Measurements from ENCODE around the gene DCLK3.

DCLK3 gene

GRCh38 chr3:36707623-36708409 lies 56.5 kb downstream of the DCLK3 start:
- DNase-seq (ENCODE audit: low spot score) = peak; percentile 22

GRCh38 chr3:36705015-36705414 lies 59.3 kb downstream of the DCLK3 start:
- DNase-seq (ENCODE audit: low spot score) = no peak

- no peak for DNase-seq (ENCODE audit: low spot score)
These were observed 60.1 kb downstream of the DCLK3 start for GRCh38 chr3:36704280-36704679.

- DNase-seq (ENCODE audit: low spot score) = no peak
These were observed 63.1 kb downstream of the DCLK3 start for GRCh38 chr3:36701249-36701572.

GRCh38 chr3:36700537-36701248 lies 63.7 kb downstream of the DCLK3 start:
- DNase-seq (ENCODE audit: low spot score) = peak; percentile 80

- DNase-seq (ENCODE audit: low spot score) = no peak
These were observed 66.0 kb downstream of the DCLK3 start for GRCh38 chr3:36698314-36698713.

- DNase-seq (ENCODE audit: low spot score) = peak; percentile 17
These were observed 66.9 kb downstream of the DCLK3 start for GRCh38 chr3:36697229-36698001.

- DNase-seq (ENCODE audit: low spot score) = no peak
These were observed 67.6 kb downstream of the DCLK3 start for GRCh38 chr3:36696799-36697198.

DNA sequence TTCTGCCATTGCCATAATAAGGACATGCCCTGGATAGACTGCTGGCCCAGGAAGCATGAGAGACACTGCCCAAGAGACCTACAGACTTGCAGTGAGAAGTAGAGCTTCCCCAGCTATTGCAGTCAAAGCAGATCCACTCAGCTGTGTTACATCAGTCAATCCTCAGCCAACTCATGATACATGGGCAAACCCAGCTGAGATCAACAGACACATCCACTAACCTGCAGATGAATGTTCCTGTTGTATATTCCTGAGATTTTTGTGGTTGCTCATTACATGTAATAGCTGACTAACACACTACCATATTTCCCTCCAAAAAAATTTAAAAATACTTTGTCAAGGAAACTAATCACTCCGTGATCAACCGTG lies 68.6 kb downstream of the DCLK3 start:
- no peak for DNase-seq (ENCODE audit: low spot score)

DNA sequence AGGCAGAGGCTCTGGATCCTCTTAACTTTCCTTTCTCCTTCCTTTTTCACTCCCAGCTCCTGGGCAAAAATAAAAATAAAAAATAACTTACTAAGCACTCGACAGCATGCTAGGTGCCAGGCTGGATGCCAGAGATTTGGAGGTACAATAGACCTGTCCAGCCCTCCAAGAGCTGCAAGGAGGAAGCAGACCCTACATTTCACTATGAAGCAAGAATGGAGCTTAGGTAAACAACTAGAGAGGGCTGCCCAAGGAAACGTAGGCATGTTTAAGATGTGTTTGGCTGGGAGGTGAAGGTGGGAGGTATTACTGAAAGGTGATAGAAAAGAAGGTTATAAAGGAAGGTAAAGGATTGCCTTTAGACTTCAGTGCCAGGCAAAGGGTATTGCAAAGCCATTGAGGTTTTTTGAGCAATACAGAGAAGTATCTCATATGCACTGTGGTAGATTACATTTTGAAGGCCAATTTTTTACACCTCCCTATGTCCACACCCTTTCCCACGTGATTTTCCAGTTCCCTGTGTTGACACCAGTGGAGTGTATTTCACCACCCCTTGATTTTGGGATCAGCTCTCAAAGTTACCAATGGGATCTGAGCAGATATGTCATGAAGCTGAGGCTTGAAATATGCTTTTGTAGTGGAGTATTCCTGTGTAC lies 69.1 kb downstream of the DCLK3 start:
- DNase-seq (ENCODE audit: low spot score) = no peak

- DNase-seq (ENCODE audit: low spot score) = no peak
These were observed 70.7 kb downstream of the DCLK3 start for GRCh38 chr3:36693670-36694069.

GRCh38 chr3:36689560-36689959 lies 74.8 kb downstream of the DCLK3 start:
- DNase-seq (ENCODE audit: low spot score) = no peak

- no peak for DNase-seq (ENCODE audit: low spot score)
These were observed 75.5 kb downstream of the DCLK3 start for GRCh38 chr3:36688815-36689214.

GRCh38 chr3:36686516-36686915 lies 77.8 kb downstream of the DCLK3 start:
- DNase-seq (ENCODE audit: low spot score) = no peak

DNA sequence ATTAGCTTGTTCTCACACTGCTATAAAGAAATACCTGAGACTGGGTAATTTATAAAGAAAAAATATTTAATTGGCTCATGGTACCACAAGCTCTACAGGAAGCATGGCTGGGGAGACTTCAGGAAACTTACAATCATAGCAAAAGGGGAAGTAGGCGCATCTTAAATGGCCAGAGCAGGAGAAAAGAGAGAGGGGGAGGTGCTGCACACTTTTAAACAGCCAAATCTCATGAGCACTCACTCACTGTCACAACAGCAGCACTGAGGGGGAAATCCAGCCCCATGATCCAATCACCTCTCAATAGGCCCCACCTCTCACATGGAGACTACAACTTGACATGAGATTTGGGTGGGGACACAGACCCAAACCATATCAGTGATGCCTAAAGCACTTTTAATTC lies 82.5 kb downstream of the DCLK3 start:
- DNase-seq (ENCODE audit: low spot score) = no peak

- DNase-seq (ENCODE audit: low spot score) = no peak
These were observed 83.4 kb downstream of the DCLK3 start for GRCh38 chr3:36680952-36681351.

DNA sequence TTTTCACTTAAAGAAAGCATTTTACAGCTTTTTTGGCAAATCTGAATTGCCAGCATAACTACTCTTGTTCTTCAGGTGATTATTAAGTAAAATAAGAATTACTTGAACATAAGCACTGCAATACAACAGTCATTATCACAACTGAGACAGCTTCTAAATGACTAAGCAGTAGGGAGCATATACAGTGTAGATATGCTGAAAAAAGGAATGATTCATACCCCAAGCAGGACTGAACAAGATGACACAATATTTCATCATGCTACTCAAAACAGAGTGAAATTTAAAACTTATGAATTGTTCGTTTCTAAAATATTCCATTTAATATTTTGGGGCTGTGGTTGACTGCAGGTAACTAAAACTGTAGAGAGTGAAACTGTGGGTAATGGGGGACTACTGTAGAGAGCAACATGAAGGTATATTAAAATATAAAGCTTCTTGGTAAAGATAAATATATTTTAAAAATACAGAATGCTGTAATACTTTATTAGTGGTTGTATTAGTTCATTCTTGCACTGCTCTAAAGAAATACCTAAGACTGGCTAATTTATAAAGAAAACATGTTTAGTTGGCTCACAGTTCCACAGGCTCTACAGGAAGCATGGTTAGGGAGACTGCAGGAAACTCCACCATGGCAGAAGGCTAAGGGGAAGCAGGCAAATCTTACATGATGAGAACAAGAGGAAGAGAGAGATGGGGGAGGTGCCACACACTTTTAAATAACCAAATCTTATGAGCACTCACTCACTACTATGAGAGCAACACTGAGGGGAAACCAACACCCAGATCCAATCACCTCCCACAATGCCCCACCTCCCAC lies 84.8 kb downstream of the DCLK3 start:
- no peak for DNase-seq (ENCODE audit: low spot score)

DNA sequence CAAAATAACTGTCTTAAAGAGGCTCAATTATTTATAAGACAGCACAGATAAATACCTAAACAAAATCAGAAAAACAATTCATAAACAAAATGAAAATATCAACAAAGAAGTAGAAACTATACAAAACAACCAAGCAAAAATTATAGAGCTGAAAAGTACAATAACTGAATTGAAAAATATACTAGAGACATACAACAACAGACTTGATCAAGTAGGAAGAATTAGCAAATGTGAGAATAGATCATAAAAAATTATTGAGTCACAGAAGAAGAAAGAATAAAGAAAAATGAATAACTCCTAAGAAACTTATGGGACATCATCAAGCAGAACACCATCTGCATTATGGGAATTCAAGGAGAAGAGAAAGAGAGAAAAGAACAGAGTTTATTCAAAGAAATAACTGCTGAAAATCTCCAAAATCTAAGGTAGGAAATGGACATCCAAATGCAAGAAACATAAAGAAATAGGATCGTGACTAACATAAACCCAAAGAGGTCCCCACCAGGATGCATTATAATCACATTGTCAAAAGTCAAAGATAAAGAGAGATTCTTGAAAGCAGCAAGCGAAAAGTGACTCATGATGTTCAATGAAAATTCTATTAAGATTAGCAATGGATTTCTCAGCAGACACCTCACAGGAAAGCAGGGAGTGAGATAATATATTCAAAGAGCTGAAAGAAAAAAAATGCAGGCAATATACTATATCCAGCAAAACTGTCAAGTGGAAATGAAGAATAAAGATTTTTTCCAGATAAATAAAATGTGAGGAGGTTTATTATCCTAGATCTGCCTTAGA lies 85.9 kb downstream of the DCLK3 start:
- no peak for DNase-seq (ENCODE audit: low spot score)

GRCh38 chr3:36677331-36678007 lies 86.9 kb downstream of the DCLK3 start:
- no peak for DNase-seq (ENCODE audit: low spot score)

- no peak for DNase-seq (ENCODE audit: low spot score)
These were observed 89.5 kb downstream of the DCLK3 start for GRCh38 chr3:36674816-36675215.
